ENCODE data around the gene SLC19A1.

GRCh38 chr21:45545236-45545570 is 3.0 kb upstream of the SLC19A1 start:
- no peak for TF ChIP-seq POLR2AphosphoS5 (IDR thresholded peaks at IDR 0.05)
- no peak for TF ChIP-seq CTCF (IDR thresholded peaks at IDR 0.05)
- TF ChIP-seq POLR2A (IDR thresholded peaks at IDR 0.05) = no peak
